GM06990 (cell line): Measurements from ENCODE around the gene CD200R1.
A peak's percentile ranks its signal among the peaks of the same experiment; 100 is the strongest.
"Not testable (repeated sequence)": the region's sequence is repeated elsewhere in the genome, so short reads cannot be mapped to it uniquely, and the experiment has no call there.

Experiments used
- DNase-seq: peaks from one replicate; pipeline ENCODE4 v3.0.0-alpha.2; 2011; ENCODE audit not compliant: insufficient read length; ENCODE audit errors: extremely low read depth
- H3K27me3 ChIP-seq: replicated peaks from 2 replicates; pipeline ENCODE4 v1.6.0; 2011; ENCODE audit warnings: low read length; ENCODE audit not compliant: control insufficient read depth, insufficient read depth
- H3K36me3 ChIP-seq: 2 replicates; pipeline ENCODE4 v1.5.1; 2011; ENCODE audit warnings: low read length; ENCODE audit not compliant: control insufficient read depth, insufficient read depth
- H3K4me3 ChIP-seq: replicated peaks from 2 replicates; pipeline ENCODE4 v1.5.1; 2011; ENCODE audit warnings: low read depth, mild to moderate bottlenecking, control low read depth, low read length
- CTCF ChIP-seq: IDR thresholded peaks from 2 replicates; pipeline ENCODE4 v1.5.1; 2011; ENCODE audit warnings: low read length, control low read depth, mild to moderate bottlenecking, inconsistent platforms; ENCODE audit not compliant: insufficient read depth, poor library complexity, severe bottlenecking

The CD200R1 gene

GRCh38 chr3:112931736-112932521 is 43.0 kb downstream of the CD200R1 start:
- TF ChIP-seq CTCF = no peak
- Histone ChIP-seq H3K27me3 (no peaks in the 10 kb centered on the region), H3K36me3 (0 out of 2 replicates have a peak, but pooled peaks cover 1% of the 10 kb centered on the region), H3K4me3 (no peak overlapping the region)
- DNase-seq = no peak

- TF ChIP-seq CTCF = no peak
- no peak for DNase-seq
- Histone ChIP-seq H3K4me3 (no peak overlapping the region), H3K27me3 (no peaks in the 10 kb centered on the region), H3K36me3 (0 out of 2 replicates have a peak, but pooled peaks cover 1% of the 10 kb centered on the region)
Measured at GRCh38 chr3:112930771-112931170, 44.1 kb downstream of the CD200R1 start.

- no peak for TF ChIP-seq CTCF
- DNase-seq = no peak
- no peak overlapping the region for H3K4me3 ChIP-seq
- H3K27me3 ChIP-seq = no peaks in the 10 kb centered on the region
- 0 out of 2 replicates have a peak, but pooled peaks cover 1% of the 10 kb centered on the region for H3K36me3 ChIP-seq
Measured at GRCh38 chr3:112925969-112926368, 48.9 kb downstream of the CD200R1 start.

GRCh38 chr3:112925560-112925959 is 49.3 kb downstream of the CD200R1 start:
- 0 out of 2 replicates have a peak, but pooled peaks cover 1% of the 10 kb centered on the region for H3K36me3 ChIP-seq
- no peak for DNase-seq
- no peak for TF ChIP-seq CTCF
- H3K27me3 ChIP-seq = no peaks in the 10 kb centered on the region
- no peak overlapping the region for H3K4me3 ChIP-seq

- H3K27me3 ChIP-seq, H3K4me3 ChIP-seq, DNase-seq, H3K36me3 ChIP-seq: not testable (repeated sequence)
Measured at GRCh38 chr3:112919541-112919940, 55.4 kb downstream of the CD200R1 start.

- Histone ChIP-seq H3K27me3 (no peaks in the 10 kb centered on the region), H3K4me3 (peak overlapping the region; percentile 12; the same call in 1 of the 2 replicates), H3K36me3 (no peaks in the 10 kb centered on the region)
- no peak for TF ChIP-seq CTCF
- peak; percentile 64 for DNase-seq
Measured at GRCh38 chr3:112908252-112908651, 66.7 kb downstream of the CD200R1 start.
